Activated naive CD8-positive, alpha-beta T cell treated with anti-CD3 and anti-CD28 coated beads, Interleukin-2, amount 50 U/mL, for 24 hours (primary cell): ENCODE results near the gene RPLP1.

ENCODE experiments used
- ATAC-seq: fragments of 150-1000 bp; cut with Tn5 transposase; one replicate; pipeline ENCODE4 v1.10.0; 2021
- DNase-seq: peaks from one replicate; pipeline ENCODE4 v3.0.0; 2021
- H3K27ac Mint-ChIP-seq: one replicate; pipeline ENCODE4 v1.8.0; 2021; ENCODE audit warnings: mild to moderate bottlenecking, mixed read lengths
- H3K27me3 Mint-ChIP-seq: one replicate; pipeline ENCODE4 v1.8.0; 2021; ENCODE audit warnings: mixed read lengths
- H3K36me3 Mint-ChIP-seq: one replicate; pipeline ENCODE4 v1.8.0; 2021; ENCODE audit warnings: low read depth, mixed read lengths
- H3K4me1 Mint-ChIP-seq: one replicate; pipeline ENCODE4 v1.8.0; 2021; ENCODE audit warnings: mixed read lengths
- H3K4me3 Mint-ChIP-seq: one replicate; pipeline ENCODE4 v1.8.0; 2021; ENCODE audit warnings: mild to moderate bottlenecking, moderate library complexity, mixed read lengths
- H3K9me3 Mint-ChIP-seq: one replicate; pipeline ENCODE4 v1.8.0; 2021; ENCODE audit warnings: mixed read lengths

RPLP1 gene

GRCh38 chr15:69451951-69452691, 497 bp upstream of the RPLP1 start:
- peaks cover 53% of the 10 kb centered on the region for H3K36me3 Mint-ChIP-seq
- ATAC-seq (peak; percentile 42), DNase-seq (no peak)
- H3K4me1 Mint-ChIP-seq: peaks cover 40% of the 10 kb centered on the region
- no peaks in the 10 kb centered on the region for H3K27me3 Mint-ChIP-seq
- peak overlapping the region; percentile 96 for H3K27ac Mint-ChIP-seq
- peak overlapping the region; percentile 91 for H3K4me3 Mint-ChIP-seq
- H3K9me3 Mint-ChIP-seq: no peaks in the 10 kb centered on the region

- H3K36me3 Mint-ChIP-seq: peaks cover 48% of the 10 kb centered on the region
- H3K27me3 Mint-ChIP-seq: no peaks in the 10 kb centered on the region
- DNase-seq (no peak), ATAC-seq (no peak)
- H3K9me3 Mint-ChIP-seq: no peaks in the 10 kb centered on the region
- H3K4me1 Mint-ChIP-seq: peaks cover 41% of the 10 kb centered on the region
- peak overlapping the region; percentile 96 for H3K27ac Mint-ChIP-seq
- H3K4me3 Mint-ChIP-seq: peak overlapping the region; percentile 91
Measured at GRCh38 chr15:69454953-69455352, 2.3 kb downstream of the RPLP1 start.

GRCh38 chr15:69456208-69457166, 3.9 kb downstream of the RPLP1 start:
- H3K36me3 Mint-ChIP-seq: peaks cover 48% of the 10 kb centered on the region
- DNase-seq (no peak), ATAC-seq (no peak)
- H3K27me3 Mint-ChIP-seq: no peaks in the 10 kb centered on the region
- peak overlapping the region; percentile 91 for H3K4me3 Mint-ChIP-seq
- peak overlapping the region; percentile 96 for H3K27ac Mint-ChIP-seq
- no peaks in the 10 kb centered on the region for H3K9me3 Mint-ChIP-seq
- peaks cover 35% of the 10 kb centered on the region for H3K4me1 Mint-ChIP-seq

- ATAC-seq (no peak), DNase-seq (no peak)
- H3K4me1 Mint-ChIP-seq: peaks cover 37% of the 10 kb centered on the region
- peak overlapping the region; percentile 54 for H3K27ac Mint-ChIP-seq
- no peaks in the 10 kb centered on the region for H3K9me3 Mint-ChIP-seq
- H3K4me3 Mint-ChIP-seq: no peak overlapping the region
- H3K36me3 Mint-ChIP-seq: peaks cover 48% of the 10 kb centered on the region
- H3K27me3 Mint-ChIP-seq: no peaks in the 10 kb centered on the region
Measured at GRCh38 chr15:69457304-69458280, 5.0 kb downstream of the RPLP1 start.

- Mint-ChIP-seq H3K27ac (no peak overlapping the region), H3K9me3 (no peaks in the 10 kb centered on the region), H3K4me3 (no peak overlapping the region), H3K36me3 (peaks cover 35% of the 10 kb centered on the region), H3K27me3 (no peaks in the 10 kb centered on the region), H3K4me1 (peaks cover 43% of the 10 kb centered on the region)
- no peak for ATAC-seq
- no peak for DNase-seq
Measured at GRCh38 chr15:69459066-69459465, 6.4 kb downstream of the RPLP1 start.

GRCh38 chr15:69460481-69460880, 7.9 kb downstream of the RPLP1 start:
- H3K27me3 Mint-ChIP-seq: peaks cover 2% of the 10 kb centered on the region
- H3K27ac Mint-ChIP-seq: no peak overlapping the region
- no peak overlapping the region for H3K4me3 Mint-ChIP-seq
- H3K36me3 Mint-ChIP-seq: peaks cover 21% of the 10 kb centered on the region
- DNase-seq: no peak
- no peaks in the 10 kb centered on the region for H3K9me3 Mint-ChIP-seq
- no peak for ATAC-seq
- peaks cover 31% of the 10 kb centered on the region for H3K4me1 Mint-ChIP-seq

- H3K4me3 Mint-ChIP-seq: peak overlapping the region; percentile 82
- no peaks in the 10 kb centered on the region for H3K9me3 Mint-ChIP-seq
- ATAC-seq (peak; percentile 1), DNase-seq (no peak)
- H3K4me1 Mint-ChIP-seq: peaks cover 26% of the 10 kb centered on the region
- peak overlapping the region; percentile 87 for H3K27ac Mint-ChIP-seq
- peaks cover 2% of the 10 kb centered on the region for H3K27me3 Mint-ChIP-seq
- H3K36me3 Mint-ChIP-seq: peaks cover 8% of the 10 kb centered on the region
Measured at GRCh38 chr15:69462030-69462492, 9.4 kb downstream of the RPLP1 start.

GRCh38 chr15:69462493-69463181, 10.0 kb downstream of the RPLP1 start:
- Mint-ChIP-seq H3K27ac (peak overlapping the region; percentile 87), H3K4me1 (peaks cover 28% of the 10 kb centered on the region), H3K9me3 (no peaks in the 10 kb centered on the region), H3K27me3 (peaks cover 2% of the 10 kb centered on the region), H3K4me3 (peak overlapping the region; percentile 82), H3K36me3 (peaks cover 3% of the 10 kb centered on the region)
- ATAC-seq (peak; percentile 92), DNase-seq (peak; percentile 95)

GRCh38 chr15:69463182-69463756, 10.7 kb downstream of the RPLP1 start:
- peak overlapping the region; percentile 82 for H3K4me3 Mint-ChIP-seq
- ATAC-seq: no peak
- no peaks in the 10 kb centered on the region for H3K9me3 Mint-ChIP-seq
- no peak for DNase-seq
- H3K27me3 Mint-ChIP-seq: peaks cover 2% of the 10 kb centered on the region
- peak overlapping the region; percentile 87 for H3K27ac Mint-ChIP-seq
- no peaks in the 10 kb centered on the region for H3K36me3 Mint-ChIP-seq
- H3K4me1 Mint-ChIP-seq: peaks cover 35% of the 10 kb centered on the region

- H3K27ac Mint-ChIP-seq: no peak overlapping the region
- peaks cover 2% of the 10 kb centered on the region for H3K27me3 Mint-ChIP-seq
- ATAC-seq (no peak), DNase-seq (no peak)
- H3K4me1 Mint-ChIP-seq: peaks cover 52% of the 10 kb centered on the region
- no peaks in the 10 kb centered on the region for H3K36me3 Mint-ChIP-seq
- no peaks in the 10 kb centered on the region for H3K9me3 Mint-ChIP-seq
- H3K4me3 Mint-ChIP-seq: no peak overlapping the region
Measured at GRCh38 chr15:69465253-69465652, 12.6 kb downstream of the RPLP1 start.

- ATAC-seq (no peak), DNase-seq (no peak)
- Mint-ChIP-seq H3K4me3 (no peak overlapping the region), H3K4me1 (peaks cover 50% of the 10 kb centered on the region), H3K27me3 (peaks cover 6% of the 10 kb centered on the region), H3K36me3 (no peaks in the 10 kb centered on the region), H3K27ac (no peak overlapping the region), H3K9me3 (no peaks in the 10 kb centered on the region)
Measured at GRCh38 chr15:69466733-69467132, 14.1 kb downstream of the RPLP1 start.

GRCh38 chr15:69467636-69468035, 15.0 kb downstream of the RPLP1 start:
- no peak overlapping the region for H3K4me3 Mint-ChIP-seq
- no peak for ATAC-seq
- H3K27me3 Mint-ChIP-seq: peaks cover 6% of the 10 kb centered on the region
- peaks cover 42% of the 10 kb centered on the region for H3K4me1 Mint-ChIP-seq
- no peak overlapping the region for H3K27ac Mint-ChIP-seq
- no peak for DNase-seq
- no peaks in the 10 kb centered on the region for H3K36me3 Mint-ChIP-seq
- no peaks in the 10 kb centered on the region for H3K9me3 Mint-ChIP-seq
